Left lung (tissue), 10 donors: ENCODE measurements around the gene DIP2C. TPM values are rescaled to one million over a fixed set of nuclear protein-coding genes. Genes with fewer than 3 reads are reported as not detected.

ENCODE experiments used
- ATAC-seq: fragments of 200-7000 bp; cut with Tn5 transposase; one replicate; pipeline ENCODE4 v1.9.1; 2020; ENCODE audit warnings: moderate library complexity
- DNase-seq, 4 donors: peaks; one replicate each; pipeline ENCODE4 v3.0.0-alpha.2; 2013 to 2020
- H3K27ac ChIP-seq, 2 donors: fragments of 200-600 bp; sonication (generic) in 1 of 2; one replicate each; pipeline versions ENCODE4 v1.5.0 to v1.8.0; 2020 to 2021
- H3K27me3 ChIP-seq, 2 donors: fragments of 200-600 bp; sonication (generic) in 1 of 2; one replicate each; pipeline versions ENCODE4 v1.5.0 to v1.8.0; 2020 to 2021
- H3K36me3 ChIP-seq, 2 donors: fragments of 200-600 bp; sonication (generic) in 1 of 2; one replicate each; pipeline versions ENCODE4 v1.5.0 to v1.8.0; 2020 to 2021
- H3K4me1 ChIP-seq, 2 donors: fragments of 200-600 bp; one replicate each; pipeline ENCODE4 v1.8.0; 2021
- H3K4me3 ChIP-seq, 2 donors: fragments of 200-600 bp; sonication (generic) in 1 of 2; one replicate each; pipeline versions ENCODE4 v1.5.0 to v1.8.0; 2020 to 2021; ENCODE audit warnings: mild to moderate bottlenecking in 1 of 2
- H3K9me3 ChIP-seq, 2 donors: fragments of 200-600 bp; sonication (generic) in 1 of 2; one replicate each; pipeline versions ENCODE4 v1.5.0 to v1.8.0; 2020 to 2021
- CTCF ChIP-seq, 2 donors: fragments of 200-600 bp; sonication (generic) in 1 of 2; IDR thresholded peaks; one replicate each; pipeline versions ENCODE4 v1.5.0 to v1.8.0; 2021; ENCODE audit warnings: antibody characterized with exemption in 2 of 2
- intact Hi-C, 2 donors: fragments of 100-400 bp; cut with DNase I; formaldehyde crosslinking; loops; one replicate each; pipeline versions ENCODE4 v1.11.2 to v1.14.2; 2022
- polyA plus RNA-seq, 6 donors: library from polyadenylated mRNA; unstranded; fragments of 120-200 nt; gene quantifications; one replicate each; pipeline ENCODE4 v1.2.1, GENCODE V29; 2013; ENCODE audit not compliant: insufficient read length in 6 of 6
- total RNA-seq, 2 donors: library from RNA; stranded (reverse); fragmentation: NEBNext Ultra II Directional; extraction: Animal tissue kit (Norgen Biotek cat#: 25700); gene quantifications; one replicate each; pipeline ENCODE4 v1.2.1, GENCODE V29; 2021
- donor health status: DM: no; HTN: yes; CAD: no.
- donor health status: DM: no; HTN: no; CAD: no.

DIP2C gene
- total and polyA plus RNA-seq, 8 donors = 10.5 to 22.5 (median 19.5) TPM

GRCh38 chr10:392705-393037 lies 296.8 kb downstream of the DIP2C start:
- intact Hi-C loops = no loop called here
- no peaks in the 10 kb centered on the region for H3K4me1 ChIP-seq
- no peak for ATAC-seq
- peaks cover 0 to 13% of the 10 kb centered on the region in 2 donors for H3K36me3 ChIP-seq
- H3K4me3 ChIP-seq = no peak overlapping the region
- no peak for DNase-seq
- H3K27me3 ChIP-seq = no peaks in the 10 kb centered on the region
- TF ChIP-seq CTCF (IDR thresholded peaks at IDR 0.05) = no peak
- no peak overlapping the region for H3K27ac ChIP-seq
- no peaks in the 10 kb centered on the region for H3K9me3 ChIP-seq

GRCh38 chr10:391847-392704 lies 297.4 kb downstream of the DIP2C start:
- no peak for ATAC-seq
- intact Hi-C loops = no loop called here
- DNase-seq = no peak
- Histone ChIP-seq H3K36me3 (peaks cover 0 to 13% of the 10 kb centered on the region in 2 donors), H3K4me3 (no peak overlapping the region), H3K9me3 (no peaks in the 10 kb centered on the region), H3K27me3 (no peaks in the 10 kb centered on the region), H3K27ac (no peak overlapping the region), H3K4me1 (no peaks in the 10 kb centered on the region)
- TF ChIP-seq CTCF (IDR thresholded peaks at IDR 0.05) = no peak

GRCh38 chr10:391305-391704 lies 298.2 kb downstream of the DIP2C start:
- intact Hi-C loops = no loop called here
- Histone ChIP-seq H3K27me3 (no peaks in the 10 kb centered on the region), H3K9me3 (no peaks in the 10 kb centered on the region), H3K4me1 (no peaks in the 10 kb centered on the region), H3K36me3 (peaks cover 0 to 14% of the 10 kb centered on the region in 2 donors), H3K27ac (no peak overlapping the region), H3K4me3 (no peak overlapping the region)
- no peak for TF ChIP-seq CTCF (IDR thresholded peaks at IDR 0.05)
- no peak for ATAC-seq
- no peak for DNase-seq

- peaks cover 0 to 21% of the 10 kb centered on the region in 2 donors for H3K36me3 ChIP-seq
- no peak overlapping the region for H3K27ac ChIP-seq
- intact Hi-C loops = no loop called here
- H3K4me3 ChIP-seq = no peak overlapping the region
- no peaks in the 10 kb centered on the region for H3K4me1 ChIP-seq
- H3K27me3 ChIP-seq = no peaks in the 10 kb centered on the region
- no peaks in the 10 kb centered on the region for H3K9me3 ChIP-seq
- TF ChIP-seq CTCF (IDR thresholded peaks at IDR 0.05) = no peak
- ATAC-seq (no peak), DNase-seq (no peak)
These were observed 298.9 kb downstream of the DIP2C start for GRCh38 chr10:390449-391100.

GRCh38 chr10:389836-390448 lies 299.5 kb downstream of the DIP2C start:
- no peaks in the 10 kb centered on the region for H3K9me3 ChIP-seq
- intact Hi-C loops = no loop called here
- no peak for ATAC-seq
- TF ChIP-seq CTCF (IDR thresholded peaks at IDR 0.05) = no peak
- peaks cover 0 to 21% of the 10 kb centered on the region in 2 donors for H3K36me3 ChIP-seq
- no peaks in the 10 kb centered on the region for H3K27me3 ChIP-seq
- no peak overlapping the region for H3K27ac ChIP-seq
- H3K4me3 ChIP-seq = no peak overlapping the region
- H3K4me1 ChIP-seq = no peaks in the 10 kb centered on the region
- no peak for DNase-seq
